Stimulated activated naive CD8-positive, alpha-beta T cell treated with anti-CD3 and anti-CD28 coated beads, Interleukin-15, Interleukin-2, amounts not matched to agents 100 U/mL and 50 U/mL, for 24 hours (primary cell): Measurements from ENCODE around the gene CACHD1.
"Not testable (repeated sequence)": the region's sequence is repeated elsewhere in the genome, so short reads cannot be mapped to it uniquely, and the experiment has no call there.

ENCODE experiments used
- ATAC-seq: fragments of 150-1000 bp; cut with Tn5 transposase; one replicate; pipeline ENCODE4 v1.10.0; 2021
- DNase-seq: peaks from one replicate; pipeline ENCODE4 v3.0.0; 2021

The CACHD1 gene

GRCh38 chr1:64696879-64697278 is 226.9 kb downstream of the CACHD1 start:
- no peak for ATAC-seq
- DNase-seq: no peak

- ATAC-seq (no peak), DNase-seq (no peak)
Measured at GRCh38 chr1:64699327-64699726, 229.4 kb downstream of the CACHD1 start.

GRCh38 chr1:64701071-64701470 is 231.1 kb downstream of the CACHD1 start:
- DNase-seq (no peak), ATAC-seq (no peak)

- DNase-seq: no peak
- no peak for ATAC-seq
Measured at GRCh38 chr1:64701886-64702285, 232.0 kb downstream of the CACHD1 start.

DNA sequence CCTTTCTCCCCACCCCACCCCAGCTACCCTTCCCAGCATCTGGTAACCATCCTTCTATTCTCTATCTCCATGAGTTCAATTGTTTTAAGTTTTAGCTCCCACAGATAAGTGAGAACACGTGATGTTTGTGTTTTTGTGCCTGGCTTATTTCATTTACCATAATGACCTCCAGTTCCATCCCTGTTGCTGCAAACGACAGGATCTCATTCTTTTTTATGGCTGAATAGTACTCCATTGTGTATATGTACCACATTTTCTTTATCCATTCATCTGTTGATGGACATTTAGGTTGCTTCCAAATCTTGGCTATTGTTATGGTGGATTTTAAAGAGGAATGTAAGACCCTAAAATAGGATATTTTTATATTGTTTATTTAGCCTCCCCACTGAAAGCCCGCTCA is 232.7 kb downstream of the CACHD1 start:
- ATAC-seq, DNase-seq: not testable (repeated sequence)

GRCh38 chr1:64703600-64703999 is 233.7 kb downstream of the CACHD1 start:
- DNase-seq (no peak), ATAC-seq (no peak)

DNA sequence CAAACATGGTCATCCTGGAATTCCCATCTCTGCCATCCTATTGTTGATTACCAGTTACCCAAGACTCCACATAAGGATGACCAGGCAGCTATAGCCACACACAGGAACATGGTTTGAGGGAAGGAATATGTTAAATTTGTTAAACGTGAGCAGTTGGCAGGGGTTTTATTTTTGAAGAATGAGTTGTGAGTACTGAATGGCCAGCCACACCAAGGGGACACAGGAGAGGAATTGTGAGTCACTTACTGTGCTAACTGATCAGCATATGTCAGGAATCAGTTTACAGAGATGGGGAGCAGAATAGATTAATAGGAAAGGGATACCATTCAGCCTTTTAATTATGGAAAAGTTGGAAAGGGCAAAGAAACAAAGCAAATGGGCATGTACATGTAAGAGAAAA is 235.7 kb downstream of the CACHD1 start:
- DNase-seq (no peak), ATAC-seq (no peak)

DNA sequence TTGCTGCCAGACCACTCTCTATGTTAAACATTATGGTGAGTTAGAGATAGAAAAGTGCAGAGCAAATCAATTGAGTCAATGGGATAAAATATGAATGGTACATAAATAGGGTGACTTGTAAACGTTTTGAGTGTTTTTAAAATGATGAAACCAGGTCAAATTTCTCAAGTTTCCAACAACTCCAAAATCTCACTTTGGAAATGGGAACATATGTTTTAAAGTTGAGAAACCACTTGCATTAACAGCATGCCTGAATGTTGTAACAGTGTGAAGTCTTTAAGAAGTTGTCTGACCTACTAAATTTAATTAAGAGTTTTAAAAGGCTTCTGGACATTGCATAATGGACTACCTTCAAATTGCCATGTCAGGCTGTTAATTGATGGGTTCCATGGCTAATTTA is 241.3 kb downstream of the CACHD1 start:
- DNase-seq (no peak), ATAC-seq (no peak)

- no peak for DNase-seq
- ATAC-seq: no peak
Measured at GRCh38 chr1:64712049-64712448, 242.1 kb downstream of the CACHD1 start.

- DNase-seq: no peak
- no peak for ATAC-seq
Measured at GRCh38 chr1:64715186-64715585, 245.3 kb downstream of the CACHD1 start.

DNA sequence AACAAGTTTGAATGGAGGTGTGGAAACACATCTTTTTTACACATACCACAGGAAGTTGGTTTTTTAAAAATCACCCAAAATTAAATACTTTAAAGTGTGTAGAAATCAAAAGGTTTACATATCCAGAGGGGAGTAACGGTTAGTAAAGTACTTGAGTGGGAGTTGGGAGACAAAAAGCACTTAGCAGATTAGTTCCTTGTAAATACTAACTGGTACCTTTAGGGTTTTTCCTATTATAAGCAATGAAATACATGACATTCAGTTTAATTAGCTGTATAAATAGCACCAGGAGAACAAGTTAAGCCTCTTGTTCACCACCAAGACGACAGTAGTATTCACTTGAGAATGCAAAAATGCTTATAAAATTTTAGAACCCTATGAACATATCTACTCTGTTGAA is 251.2 kb downstream of the CACHD1 start:
- ATAC-seq: no peak
- DNase-seq: no peak

DNA sequence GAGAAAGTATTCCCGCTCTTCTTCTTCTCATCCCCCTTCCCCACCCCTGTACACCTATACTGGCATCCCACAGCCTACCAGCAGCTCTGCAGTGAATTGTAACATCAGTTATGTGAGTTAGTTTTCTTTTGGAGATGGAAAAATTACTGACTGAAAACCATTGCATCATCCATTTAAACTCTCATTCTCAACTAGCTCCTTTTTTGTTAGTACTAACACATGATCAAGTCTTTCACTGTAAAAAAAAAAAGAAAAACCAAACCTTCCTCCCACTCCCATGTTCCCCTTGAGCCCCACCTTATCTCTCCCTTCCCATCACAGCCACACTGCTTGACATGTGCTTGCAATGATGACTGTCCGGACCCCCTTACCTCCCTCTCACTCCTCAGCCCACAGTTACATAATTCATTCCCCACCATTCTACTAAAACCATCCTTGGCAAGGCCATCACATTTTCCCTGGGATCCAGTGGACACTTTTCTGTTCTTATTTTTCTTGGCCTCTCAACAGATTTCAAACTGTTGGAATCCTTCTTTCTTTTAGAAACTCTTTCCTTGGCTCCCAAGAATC is 251.7 kb downstream of the CACHD1 start:
- ATAC-seq: no peak
- no peak for DNase-seq

DNA sequence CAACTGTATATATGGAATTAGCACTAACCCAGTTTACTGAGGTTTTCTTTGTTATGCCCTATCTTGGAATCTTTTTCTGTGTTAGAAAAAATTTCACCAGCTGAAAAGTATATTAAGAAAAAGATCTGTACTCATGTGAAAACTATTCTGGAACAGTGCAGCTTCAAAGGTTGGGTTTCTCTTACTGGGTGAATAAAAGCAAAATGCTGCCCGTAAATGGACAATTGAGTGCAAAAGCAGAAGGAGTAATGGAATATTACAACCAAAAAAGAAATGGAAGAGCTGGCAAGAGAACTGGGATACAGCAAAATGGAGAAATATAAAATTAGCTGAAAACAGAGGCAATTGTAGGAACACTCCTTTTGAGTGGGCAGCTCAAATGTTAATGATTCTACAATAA is 257.9 kb downstream of the CACHD1 start:
- DNase-seq (no peak), ATAC-seq (no peak)

DNA sequence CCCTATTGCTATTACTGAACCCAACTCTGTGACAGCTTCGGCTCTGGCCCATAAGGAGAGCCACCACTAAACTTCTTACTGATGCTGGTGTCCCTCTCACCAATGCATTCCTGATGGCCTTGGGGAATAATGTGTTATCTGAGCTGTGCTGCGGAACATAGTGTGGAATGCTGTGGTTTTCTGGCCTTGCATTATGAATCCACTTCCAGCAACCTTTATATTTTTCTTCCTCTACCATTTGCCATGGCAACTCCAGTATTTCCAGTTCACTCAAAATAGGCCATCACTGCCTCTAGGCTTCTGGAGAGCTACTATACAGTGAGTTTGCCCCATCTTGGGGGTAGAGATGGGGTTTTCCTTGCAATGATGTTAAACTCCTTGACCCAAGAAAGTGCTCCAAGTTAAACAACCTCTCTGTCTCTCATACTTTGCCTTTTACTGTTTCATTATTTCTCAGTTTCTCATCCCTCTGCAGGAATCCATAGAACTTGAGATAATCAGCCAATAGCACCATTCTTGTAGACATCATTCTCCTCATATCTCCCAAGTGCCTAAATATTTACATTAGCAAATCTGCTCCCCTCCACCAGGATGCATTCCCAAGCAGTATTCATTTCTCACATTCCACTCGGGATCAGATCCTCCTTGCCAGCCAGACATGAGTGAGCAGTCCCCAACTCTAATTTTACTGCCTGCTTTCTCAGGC is 263.8 kb downstream of the CACHD1 start:
- ATAC-seq (no peak), DNase-seq (no peak)

GRCh38 chr1:64734287-64734652 is 264.3 kb downstream of the CACHD1 start:
- ATAC-seq (no peak), DNase-seq (no peak)

DNA sequence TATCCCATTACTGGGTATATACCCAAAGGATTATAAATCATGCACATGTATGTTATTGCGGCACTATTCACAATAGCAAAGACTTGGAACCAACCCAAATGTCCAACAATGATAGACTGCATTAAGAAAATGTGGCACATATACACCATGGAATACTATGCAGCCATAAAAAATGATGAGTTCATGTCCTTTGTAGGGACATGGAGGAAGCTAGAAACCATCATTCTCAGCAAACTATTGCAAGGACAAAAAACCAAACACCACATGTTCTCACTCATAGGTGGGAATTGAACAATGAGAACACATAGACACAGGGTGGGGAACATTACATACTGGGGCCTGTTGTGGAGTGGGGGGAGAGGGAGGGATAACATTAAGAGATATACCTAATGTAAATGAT is 270.8 kb downstream of the CACHD1 start:
- not testable (repeated sequence) for ATAC-seq, DNase-seq
